Fibroblast of lung (primary cell): ENCODE results near the gene LPCAT1. TPM values are rescaled to one million over a fixed set of nuclear protein-coding genes. Genes with fewer than 3 reads are reported as not detected.

Source experiments
- DNase-seq, 2 donors: peaks; one replicate each; pipeline versions ENCODE4 v3.0.0 to v3.0.0-alpha.2; 2010; ENCODE audit warnings: low read depth in 2 of 2
- H2AFZ ChIP-seq: 2 replicates; pipeline ENCODE4 v1.5.1; 2012; ENCODE audit warnings: low read length, control low read depth, inconsistent platforms
- H3K27ac ChIP-seq: 2 replicates; pipeline ENCODE4 v1.5.1; 2011; ENCODE audit warnings: low read length, control low read depth; ENCODE audit not compliant: insufficient read depth
- H3K27me3 ChIP-seq: 2 replicates; pipeline ENCODE4 v1.5.1; 2011; ENCODE audit warnings: mild to moderate bottlenecking, low read length; ENCODE audit not compliant: control insufficient read depth, insufficient read depth
- H3K36me3 ChIP-seq: 2 replicates; pipeline ENCODE4 v1.5.1; 2011; ENCODE audit warnings: low read length; ENCODE audit not compliant: control insufficient read depth, insufficient read depth
- H3K4me1 ChIP-seq: 2 replicates; pipeline ENCODE4 v1.5.1; 2011; ENCODE audit warnings: low read length; ENCODE audit not compliant: control insufficient read depth, insufficient read depth; ENCODE audit errors: extremely low read depth
- H3K4me2 ChIP-seq: 2 replicates; pipeline ENCODE4 v1.5.1; 2011; ENCODE audit warnings: low read length, control low read depth; ENCODE audit not compliant: insufficient read depth; ENCODE audit errors: extremely low read depth
- H3K4me3 ChIP-seq, 4 experiments: fragments of 200-600 bp in 1 of 4; sonication (generic) in 1 of 4; replicated peaks in 1 of 4; 2 replicates each; pipeline ENCODE4 v1.5.1; 2011 to 2016; ENCODE audit warnings: low read length in 4 of 4, low read depth in 3 of 4, mild to moderate bottlenecking in 3 of 4, control low read depth in 2 of 4, inconsistent platforms in 1 of 4, mixed read lengths in 1 of 4; ENCODE audit not compliant: insufficient read depth in 1 of 4; ENCODE audit errors: control extremely low read depth in 1 of 4
- H3K79me2 ChIP-seq: 2 replicates; pipeline ENCODE4 v1.5.1; 2012; ENCODE audit warnings: mild to moderate bottlenecking, low read length, inconsistent platforms; ENCODE audit not compliant: control insufficient read depth, insufficient read depth
- H3K9ac ChIP-seq: 2 replicates; pipeline ENCODE4 v1.5.1; 2011; ENCODE audit warnings: mild to moderate bottlenecking, low read length, control low read depth; ENCODE audit not compliant: insufficient read depth
- H3K9me3 ChIP-seq: 2 replicates; pipeline ENCODE4 v1.5.1; 2012; ENCODE audit warnings: low read depth, low read length; ENCODE audit not compliant: control insufficient read depth, insufficient read depth
- H4K20me1 ChIP-seq: 2 replicates; pipeline ENCODE4 v1.5.1; 2011; ENCODE audit warnings: low read length; ENCODE audit not compliant: control insufficient read depth, insufficient read depth; ENCODE audit errors: extremely low read depth
- EZH2 ChIP-seq: IDR thresholded peaks from 2 replicates; pipeline ENCODE4 v1.5.1; 2012; ENCODE audit warnings: low read length, control low read depth, mild to moderate bottlenecking; ENCODE audit errors: missing control alignments
- polyA plus RNA-seq, 2 donors: library from polyadenylated mRNA; depleted of rRNA in 1 of 2; stranded (reverse) in 1 of 2; unstranded in 1 of 2; fragments of >200 nt; gene quantifications; 2 replicates each; pipeline ENCODE4 v1.2.1, GENCODE V29; 2011 to 2012; ENCODE audit warnings: missing spikeins in 1 of 2
- total RNA-seq: library from RNA; depleted of rRNA; stranded (reverse); fragments of >200 nt; gene quantifications from 2 replicates; pipeline ENCODE4 v1.2.1, GENCODE V29; 2014
- TF ChIP-seq, protein P1 (sequence below), 2 donors: IDR thresholded peaks in 1 of 2; conservative IDR thresholded peaks in 1 of 2; 1 replicate in 1 of 2; 2 replicates in 1 of 2; pipeline ENCODE4 v1.5.1; 2011 to 2012; ENCODE audit warnings: low read length in 2 of 2, control low read depth in 1 of 2, inconsistent platforms in 1 of 2, low read depth in 1 of 2, mild to moderate bottlenecking in 1 of 2

Gene LPCAT1
- total and polyA plus RNA-seq, 2 donors (not counting 1 experiment from before 2014, with no cell fraction given) = 50.8 to 65.2 TPM

DNA sequence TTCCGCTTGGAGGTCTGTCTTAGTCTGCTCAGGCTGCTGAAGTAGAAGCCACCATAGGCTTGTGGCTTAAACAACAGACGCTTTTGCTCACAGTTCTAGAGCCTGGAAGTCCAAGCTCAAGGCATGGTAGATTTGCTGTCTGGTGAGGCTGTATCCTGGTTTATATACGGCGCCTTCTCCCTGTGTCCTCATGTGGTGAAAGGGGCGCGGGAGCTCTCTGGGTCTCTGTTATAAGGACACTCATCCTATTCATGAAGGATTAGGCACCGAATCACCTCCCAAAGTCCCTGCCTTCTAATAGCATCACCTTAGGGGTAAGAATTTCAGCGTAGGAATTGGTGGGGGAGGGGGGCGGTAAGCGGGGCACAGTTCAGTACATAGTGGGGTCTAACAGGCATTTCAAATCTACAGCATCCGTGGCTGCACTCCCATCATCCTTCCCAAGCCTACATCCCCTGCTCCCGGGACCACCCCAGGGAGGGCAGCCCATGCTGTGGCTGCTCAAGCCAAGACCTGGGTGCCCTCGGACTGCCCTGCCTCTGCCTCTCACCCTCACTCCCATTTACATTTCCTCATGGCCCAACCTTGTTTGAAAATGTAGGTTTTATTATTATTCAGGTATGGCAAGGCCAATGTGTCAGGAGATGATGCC is 15.1 kb upstream of the LPCAT1 start:
- DNase-seq = no peak
- Histone ChIP-seq H3K4me2 (no peak overlapping the region), H3K27ac (no peak overlapping the region), H3K79me2 (no peaks in the 10 kb centered on the region), H3K9me3 (no peaks in the 10 kb centered on the region), H4K20me1 (no peaks in the 10 kb centered on the region), H2AFZ (no peak overlapping the region), H3K9ac (no peak overlapping the region), H3K27me3 (peaks cover 5% of the 10 kb centered on the region), H3K4me3 (no peak overlapping the region), H3K4me1 (peaks cover 6% of the 10 kb centered on the region), H3K36me3 (no peaks in the 10 kb centered on the region)
- TF ChIP-seq EZH2 = no peak
- TF ChIP-seq, protein P1, sequence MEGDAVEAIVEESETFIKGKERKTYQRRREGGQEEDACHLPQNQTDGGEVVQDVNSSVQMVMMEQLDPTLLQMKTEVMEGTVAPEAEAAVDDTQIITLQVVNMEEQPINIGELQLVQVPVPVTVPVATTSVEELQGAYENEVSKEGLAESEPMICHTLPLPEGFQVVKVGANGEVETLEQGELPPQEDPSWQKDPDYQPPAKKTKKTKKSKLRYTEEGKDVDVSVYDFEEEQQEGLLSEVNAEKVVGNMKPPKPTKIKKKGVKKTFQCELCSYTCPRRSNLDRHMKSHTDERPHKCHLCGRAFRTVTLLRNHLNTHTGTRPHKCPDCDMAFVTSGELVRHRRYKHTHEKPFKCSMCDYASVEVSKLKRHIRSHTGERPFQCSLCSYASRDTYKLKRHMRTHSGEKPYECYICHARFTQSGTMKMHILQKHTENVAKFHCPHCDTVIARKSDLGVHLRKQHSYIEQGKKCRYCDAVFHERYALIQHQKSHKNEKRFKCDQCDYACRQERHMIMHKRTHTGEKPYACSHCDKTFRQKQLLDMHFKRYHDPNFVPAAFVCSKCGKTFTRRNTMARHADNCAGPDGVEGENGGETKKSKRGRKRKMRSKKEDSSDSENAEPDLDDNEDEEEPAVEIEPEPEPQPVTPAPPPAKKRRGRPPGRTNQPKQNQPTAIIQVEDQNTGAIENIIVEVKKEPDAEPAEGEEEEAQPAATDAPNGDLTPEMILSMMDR (conservative IDR thresholded peaks at IDR 0.05 in 1 of 2, IDR thresholded peaks at IDR 0.05 in 1 of 2; ENCODE audit: low read depth in 1 of 2, low read length in 2 of 2) = no peak

DNA sequence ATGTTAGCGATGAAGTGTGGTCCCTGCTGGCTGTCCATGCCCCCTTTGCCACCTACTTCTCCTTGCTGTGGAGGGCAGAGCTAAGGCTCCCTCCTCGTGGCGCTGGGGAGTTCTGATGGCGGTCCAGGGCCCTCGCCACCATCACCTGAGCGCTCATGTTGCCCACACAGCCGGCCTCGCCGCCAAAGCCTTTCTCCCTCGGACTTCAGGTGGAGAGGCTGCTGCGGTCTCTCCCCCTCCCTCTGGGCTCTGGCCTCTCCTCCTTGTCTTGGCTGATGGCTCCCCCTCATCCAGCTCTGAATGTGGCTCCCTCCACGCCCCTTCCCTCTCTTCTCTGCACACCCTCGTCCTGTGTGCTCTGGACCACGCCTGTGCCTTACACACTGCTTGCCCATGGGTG is 14.5 kb upstream of the LPCAT1 start:
- Histone ChIP-seq H3K4me3 (no peak overlapping the region), H2AFZ (no peak overlapping the region), H3K36me3 (no peaks in the 10 kb centered on the region), H3K79me2 (no peaks in the 10 kb centered on the region), H4K20me1 (no peaks in the 10 kb centered on the region), H3K9ac (no peak overlapping the region), H3K4me1 (peaks cover 6% of the 10 kb centered on the region), H3K27me3 (peaks cover 5% of the 10 kb centered on the region), H3K27ac (no peak overlapping the region), H3K4me2 (no peak overlapping the region), H3K9me3 (no peaks in the 10 kb centered on the region)
- TF ChIP-seq, protein P1 (conservative IDR thresholded peaks at IDR 0.05 in 1 of 2, IDR thresholded peaks at IDR 0.05 in 1 of 2; ENCODE audit: low read depth in 1 of 2, low read length in 2 of 2) = no peak
- no peak for TF ChIP-seq EZH2
- DNase-seq = no peak

DNA sequence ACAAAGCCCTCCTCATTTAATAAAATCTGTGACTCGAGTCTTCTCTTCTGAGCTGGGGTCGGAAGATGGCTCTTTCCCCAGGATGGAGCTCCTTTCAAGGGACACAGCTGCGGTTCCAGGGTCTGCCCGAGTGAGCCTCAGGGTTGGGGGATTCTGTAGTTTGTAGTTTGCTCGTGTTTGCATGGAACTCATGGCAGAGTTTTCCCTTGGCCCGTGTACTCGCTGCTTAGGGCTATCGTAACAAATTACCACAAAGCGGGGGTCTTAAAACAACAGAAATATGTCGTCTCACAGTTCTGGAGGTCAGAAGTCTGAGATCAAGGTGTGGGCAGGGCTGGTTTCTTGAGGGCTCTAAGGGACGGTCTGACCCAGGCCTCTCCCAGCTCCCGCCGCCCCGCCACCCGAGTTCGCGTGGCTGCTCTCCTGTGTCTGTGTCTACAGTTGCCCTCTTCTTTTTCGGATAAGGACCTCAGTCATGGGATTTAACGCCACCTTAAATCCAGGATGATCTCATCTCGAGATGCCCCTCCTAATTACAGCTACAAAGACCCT is 13.9 kb upstream of the LPCAT1 start:
- no peak for DNase-seq
- Histone ChIP-seq H3K4me2 (no peak overlapping the region), H3K9me3 (no peaks in the 10 kb centered on the region), H3K27me3 (peaks cover 5% of the 10 kb centered on the region), H3K27ac (no peak overlapping the region), H2AFZ (no peak overlapping the region), H4K20me1 (no peaks in the 10 kb centered on the region), H3K4me1 (peaks cover 4% of the 10 kb centered on the region), H3K4me3 (no peak overlapping the region), H3K9ac (no peak overlapping the region), H3K36me3 (no peaks in the 10 kb centered on the region), H3K79me2 (no peaks in the 10 kb centered on the region)
- TF ChIP-seq EZH2 = no peak
- TF ChIP-seq, protein P1 (conservative IDR thresholded peaks at IDR 0.05 in 1 of 2, IDR thresholded peaks at IDR 0.05 in 1 of 2; ENCODE audit: low read depth in 1 of 2, low read length in 2 of 2) = no peak
